Activated gamma-delta T cell treated with Interleukin-2 at 50 U/mL for 16 hours (primary cell): ENCODE results near the gene ANKRD13D.
"Not testable (repeated sequence)": the region's sequence is repeated elsewhere in the genome, so short reads cannot be mapped to it uniquely, and the experiment has no call there.

Experiments
- DNase-seq: peaks from one replicate; pipeline ENCODE4 v3.0.0-alpha.2; 2020

The ANKRD13D gene

GRCh38 chr11:67304511-67305113, 15.5 kb downstream of the ANKRD13D start:
- DNase-seq = no peak

GRCh38 chr11:67306769-67307544, 17.9 kb downstream of the ANKRD13D start:
- DNase-seq = no peak

GRCh38 chr11:67307545-67308001, 18.5 kb downstream of the ANKRD13D start:
- DNase-seq = no peak

DNA sequence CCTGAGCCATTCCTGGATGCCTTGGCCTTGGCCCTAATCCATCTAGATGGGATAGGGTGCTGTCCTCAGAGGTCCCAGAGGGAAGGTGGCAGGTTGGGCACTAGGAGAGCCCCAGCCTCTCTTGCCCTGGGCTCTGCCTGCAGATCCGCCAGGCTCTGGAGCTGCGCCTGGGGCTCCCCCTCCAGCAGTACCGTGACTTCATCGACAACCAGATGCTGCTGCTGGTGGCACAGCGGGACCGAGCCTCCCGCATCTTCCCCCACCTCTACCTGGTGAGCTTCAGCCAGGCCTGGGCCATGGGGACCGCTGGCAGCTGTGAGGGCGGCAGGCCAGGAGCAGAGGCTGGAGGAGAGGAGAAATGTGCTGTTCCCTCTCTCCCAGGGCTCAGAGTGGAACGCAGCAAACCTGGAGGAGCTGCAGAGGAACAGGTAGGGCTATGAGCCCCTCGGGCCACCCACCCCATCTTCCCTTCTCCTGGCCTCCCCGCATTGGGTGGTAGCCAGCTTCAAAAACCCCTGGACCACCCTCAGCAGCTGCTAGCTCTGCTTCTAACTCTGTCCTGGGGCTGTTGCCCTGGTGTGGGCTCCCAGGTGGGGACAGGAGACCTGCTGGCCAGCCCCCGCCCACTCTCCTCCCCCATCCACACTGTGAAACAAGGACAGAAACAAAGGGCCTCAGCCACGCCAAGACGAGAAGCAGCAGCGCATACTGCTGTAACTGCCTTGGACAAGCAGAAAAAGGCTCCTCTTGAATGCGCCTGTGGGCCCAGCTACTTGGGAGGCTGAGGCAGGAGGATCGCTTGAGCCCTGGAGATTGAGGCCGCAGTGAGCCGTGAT, 19.1 kb downstream of the ANKRD13D start:
- no peak for DNase-seq

DNA sequence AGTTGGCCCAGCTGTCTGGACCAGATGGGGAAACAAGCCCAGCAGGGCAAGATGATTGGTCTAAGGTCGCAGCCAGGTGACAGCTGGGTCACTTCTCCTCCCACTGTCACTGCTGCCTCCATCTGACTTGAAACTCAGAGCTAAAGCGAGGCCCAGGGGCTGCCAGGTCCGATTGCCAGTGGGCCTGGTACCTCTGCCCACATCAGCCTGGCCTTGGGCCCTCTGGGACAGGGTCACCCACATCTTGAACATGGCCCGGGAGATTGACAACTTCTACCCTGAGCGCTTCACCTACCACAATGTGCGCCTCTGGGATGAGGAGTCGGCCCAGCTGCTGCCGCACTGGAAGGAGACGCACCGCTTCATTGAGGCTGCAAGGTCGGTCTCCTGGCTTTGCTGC, 20.1 kb downstream of the ANKRD13D start:
- no peak for DNase-seq

- DNase-seq = no peak
Observed at GRCh38 chr11:67309661-67310061, 20.6 kb downstream of the ANKRD13D start.

DNA sequence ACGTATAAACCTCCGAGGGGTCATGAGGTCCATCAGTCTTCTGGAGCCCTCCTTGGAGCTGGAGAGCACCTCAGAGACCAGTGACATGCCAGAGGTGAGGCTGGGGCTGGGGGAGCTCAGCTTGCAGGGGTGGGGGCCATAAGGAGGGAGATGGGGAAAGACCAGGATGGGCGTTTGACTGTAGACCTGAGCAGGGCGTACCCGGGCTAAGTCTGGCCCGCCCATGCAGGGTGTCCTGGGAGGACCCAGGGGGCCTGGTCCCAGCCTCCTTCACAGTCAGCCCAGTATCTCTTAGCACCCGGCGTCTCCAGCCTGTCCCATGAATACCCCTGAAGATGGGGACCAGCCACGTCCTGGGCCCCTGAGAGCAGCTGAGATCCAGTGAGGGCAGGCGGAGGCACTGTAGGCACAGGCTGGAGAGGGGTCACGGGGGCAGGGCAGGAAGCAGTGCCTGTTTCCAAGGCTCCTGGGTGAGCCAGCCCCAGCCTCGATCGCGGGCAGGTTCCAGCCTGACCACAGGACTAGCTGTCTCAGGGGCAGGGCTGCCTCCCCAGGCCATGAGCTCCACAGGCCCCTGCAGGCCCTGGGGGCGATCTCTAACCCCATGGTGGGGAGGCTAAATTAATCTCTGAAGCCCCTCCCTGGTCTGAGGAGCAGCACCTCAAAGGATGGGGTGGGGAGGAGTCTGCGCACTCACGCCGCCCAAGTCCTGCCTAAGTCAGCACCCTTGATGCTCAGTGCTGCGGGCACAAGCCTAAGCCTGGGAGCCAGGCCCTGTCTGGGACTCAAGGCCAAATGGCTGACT, 21.3 kb downstream of the ANKRD13D start:
- no peak for DNase-seq

- no peak for DNase-seq
Observed at GRCh38 chr11:67311051-67311555, 22.0 kb downstream of the ANKRD13D start.

GRCh38 chr11:67311556-67312082, 22.5 kb downstream of the ANKRD13D start:
- no peak for DNase-seq

DNA sequence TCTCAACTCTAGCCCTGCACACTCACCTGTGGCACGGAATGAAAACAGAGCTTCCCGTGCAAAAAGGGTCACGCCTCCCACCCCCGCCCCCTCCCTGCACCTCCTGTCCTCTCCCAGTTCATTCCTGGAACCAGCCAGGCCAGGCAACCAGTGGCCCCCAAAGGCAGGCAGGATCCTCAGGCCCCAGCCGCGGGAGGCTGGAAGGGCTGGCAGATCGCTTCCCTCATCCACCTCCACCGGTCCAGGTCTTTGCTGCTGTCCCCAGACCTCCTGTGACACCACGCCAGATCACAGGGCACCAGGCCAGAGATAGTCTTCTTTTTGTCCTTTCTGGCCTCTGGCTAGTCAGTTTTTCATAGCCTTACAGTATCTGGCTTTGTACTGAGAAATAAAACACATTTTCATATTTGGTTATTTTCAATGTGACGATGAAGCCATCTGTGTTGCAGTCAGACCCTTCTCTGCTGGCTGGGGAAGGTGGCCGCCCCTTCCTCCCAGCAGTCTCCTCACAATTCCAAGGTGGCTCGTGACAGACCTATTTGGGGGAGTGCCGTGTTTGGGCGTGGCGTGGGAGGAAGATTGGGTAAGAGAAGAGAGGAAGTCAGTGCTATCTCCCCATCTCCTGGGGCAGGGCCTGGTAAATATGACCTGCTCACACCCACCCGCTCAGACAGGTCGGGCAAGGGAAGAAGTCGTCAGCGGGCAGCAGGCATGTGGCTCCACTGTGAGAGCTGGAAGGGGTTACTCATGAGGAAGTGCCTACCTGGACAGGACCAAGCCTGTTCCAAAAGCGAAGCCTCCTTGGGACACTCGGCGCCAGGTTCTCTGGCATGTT, 23.3 kb downstream of the ANKRD13D start:
- DNase-seq = no peak

DNA sequence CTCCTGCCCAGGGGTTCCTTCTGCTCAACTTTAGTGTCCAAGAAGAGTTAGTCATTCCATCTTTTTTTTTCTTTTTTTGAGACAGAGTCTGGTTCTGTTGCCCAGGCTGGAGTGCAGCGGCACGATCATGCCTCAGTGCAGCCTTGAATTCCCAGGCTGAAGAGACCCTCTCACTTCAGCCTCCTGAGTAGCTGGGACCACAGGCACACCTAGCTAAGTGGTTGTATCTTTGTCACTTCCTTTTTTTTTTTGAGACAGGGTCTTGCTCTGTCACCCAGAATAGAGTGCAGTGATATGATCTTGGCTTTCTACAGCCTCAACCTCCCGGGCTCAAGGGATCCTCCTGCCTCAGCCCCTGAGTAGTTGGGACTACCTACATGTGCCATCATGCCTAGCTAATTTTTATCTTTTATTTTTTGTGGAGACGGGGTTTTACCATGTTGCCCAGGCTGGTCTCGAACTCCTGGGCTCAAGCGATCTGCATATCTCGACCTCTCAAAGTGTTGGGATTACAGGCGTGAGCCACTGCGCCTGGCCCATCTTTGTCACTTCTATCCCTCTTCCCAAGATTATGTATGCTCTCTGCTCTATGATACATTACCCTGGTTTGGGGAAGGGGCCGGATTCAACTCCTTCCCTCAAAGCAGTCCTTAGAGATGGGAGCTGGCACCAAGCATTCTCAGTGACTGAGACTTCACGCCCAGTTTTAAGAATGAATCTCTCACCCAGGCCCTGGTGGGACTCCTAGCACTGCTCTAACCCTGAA, 24.2 kb downstream of the ANKRD13D start:
- DNase-seq = no peak

DNA sequence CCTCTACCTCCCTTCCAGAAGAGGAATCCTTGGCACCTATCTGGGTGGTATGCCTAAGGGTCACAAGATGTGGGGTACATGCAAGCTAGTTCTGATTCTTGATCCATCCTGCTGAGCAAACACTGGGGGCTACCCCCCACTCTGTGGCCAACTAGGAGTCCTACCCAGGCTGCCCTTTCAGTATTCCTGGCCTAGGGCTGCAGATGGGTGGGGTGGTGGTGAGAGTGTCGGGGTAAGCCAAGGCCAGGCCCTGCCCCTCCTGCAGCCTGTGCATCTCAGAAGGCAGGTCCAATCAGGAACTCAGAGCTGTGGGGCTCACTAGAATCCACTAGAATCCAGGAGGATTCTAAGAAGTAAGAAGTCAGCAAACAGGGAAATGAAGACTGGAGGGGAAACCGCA, 25.1 kb downstream of the ANKRD13D start:
- no peak for DNase-seq

- DNase-seq = no peak
Observed at GRCh38 chr11:67315325-67315909, 26.3 kb downstream of the ANKRD13D start.

DNA sequence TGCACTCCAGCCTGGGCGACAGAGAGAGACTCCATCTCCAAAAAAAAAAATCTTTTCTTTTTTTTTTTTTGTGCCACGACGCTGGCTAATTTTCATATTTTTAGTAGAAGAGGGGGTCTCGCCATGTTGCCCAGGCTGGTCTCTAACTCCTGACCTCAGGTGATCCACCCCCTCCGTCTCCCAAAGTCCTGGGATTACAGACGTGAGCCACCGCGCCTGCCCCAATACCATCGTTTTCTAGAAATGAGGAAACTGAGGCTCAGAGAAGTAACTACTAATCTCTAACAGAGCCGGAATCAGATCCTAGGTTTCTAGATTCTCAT, 27.7 kb downstream of the ANKRD13D start:
- DNase-seq = no peak

- peak; percentile 99 for DNase-seq
Observed at GRCh38 chr11:67317205-67317887, 28.2 kb downstream of the ANKRD13D start.

DNA sequence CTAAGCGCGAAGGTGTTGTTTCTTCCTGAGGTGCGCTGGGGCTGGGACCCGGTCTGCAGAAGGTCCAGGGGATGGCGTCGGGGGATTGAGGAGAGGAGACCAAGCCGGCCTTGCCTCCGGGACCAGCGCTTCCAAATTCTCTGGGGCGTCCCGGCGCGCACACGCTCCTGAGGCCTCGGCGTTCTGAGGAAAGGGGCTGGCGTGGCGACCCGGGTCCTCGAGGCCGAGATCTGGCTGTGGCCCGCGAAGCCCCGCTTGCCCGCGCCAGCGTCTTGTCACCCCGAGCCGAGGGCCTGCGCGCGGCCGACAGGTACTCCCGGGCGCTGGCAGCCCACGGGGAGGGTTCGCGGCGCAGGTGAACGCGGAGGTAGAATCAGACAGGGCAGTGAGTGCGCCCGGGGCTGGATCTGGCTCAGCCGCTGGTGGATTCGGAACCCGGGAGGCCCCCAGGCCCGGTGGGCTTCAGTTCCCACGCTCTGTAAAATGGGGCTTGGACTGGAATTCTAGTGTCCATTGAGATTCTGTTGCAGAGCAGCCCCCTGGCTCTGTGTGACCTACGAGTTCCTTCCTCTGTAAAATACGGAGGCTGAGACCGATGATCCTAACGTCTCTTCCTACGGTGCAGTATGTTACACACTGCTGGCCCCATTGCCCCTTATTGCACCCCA, 28.9 kb downstream of the ANKRD13D start:
- no peak for DNase-seq

DNA sequence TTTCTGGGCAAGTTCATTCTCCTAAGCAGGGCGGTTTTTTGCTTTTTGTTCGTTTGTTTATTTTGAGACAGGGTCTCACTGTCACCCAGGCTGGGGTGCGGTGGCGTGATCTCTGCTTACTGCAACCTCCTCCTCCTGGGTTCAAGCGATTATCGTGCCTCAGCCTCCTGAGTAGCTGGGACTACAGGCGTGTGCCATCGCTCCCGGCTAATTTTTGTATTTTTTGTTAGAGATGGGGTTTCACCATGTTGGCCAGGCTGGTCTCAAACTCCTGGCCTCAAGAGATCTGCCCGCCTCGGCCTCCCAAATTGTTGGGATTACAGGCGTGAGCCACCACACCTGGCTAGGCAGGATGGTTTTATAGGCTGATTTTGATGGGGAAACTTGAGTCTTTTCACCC, 29.8 kb downstream of the ANKRD13D start:
- not testable (repeated sequence) for DNase-seq

DNA sequence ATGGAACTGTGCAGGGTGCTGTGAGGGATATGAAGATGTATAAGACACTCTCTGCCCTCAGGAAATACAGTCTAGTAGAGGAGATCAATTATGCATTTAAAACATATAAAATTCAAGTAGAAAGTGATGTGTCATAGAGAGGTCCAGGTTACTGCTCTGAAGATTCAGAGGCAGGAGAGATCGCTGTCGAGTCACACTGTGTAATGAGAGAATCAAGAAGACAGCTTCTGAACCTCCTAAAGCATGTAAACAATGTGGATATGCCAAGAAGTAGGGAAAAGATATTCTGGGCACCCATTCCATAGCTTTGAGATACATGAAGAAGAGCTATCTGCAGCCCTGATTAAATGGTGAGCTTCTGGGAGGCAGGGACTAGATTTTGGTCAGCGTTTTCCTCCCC, 30.9 kb downstream of the ANKRD13D start:
- DNase-seq = no peak

- no peak for DNase-seq
Observed at GRCh38 chr11:67320691-67321090, 31.6 kb downstream of the ANKRD13D start.
